Left hindlimb (tissue), 1 donor: ENCODE results near the gene COL9A3.

Source experiments
- DNase-seq: peaks from one replicate; pipeline ENCODE4 v3.0.0-alpha.2; 2018

COL9A3 gene

DNA sequence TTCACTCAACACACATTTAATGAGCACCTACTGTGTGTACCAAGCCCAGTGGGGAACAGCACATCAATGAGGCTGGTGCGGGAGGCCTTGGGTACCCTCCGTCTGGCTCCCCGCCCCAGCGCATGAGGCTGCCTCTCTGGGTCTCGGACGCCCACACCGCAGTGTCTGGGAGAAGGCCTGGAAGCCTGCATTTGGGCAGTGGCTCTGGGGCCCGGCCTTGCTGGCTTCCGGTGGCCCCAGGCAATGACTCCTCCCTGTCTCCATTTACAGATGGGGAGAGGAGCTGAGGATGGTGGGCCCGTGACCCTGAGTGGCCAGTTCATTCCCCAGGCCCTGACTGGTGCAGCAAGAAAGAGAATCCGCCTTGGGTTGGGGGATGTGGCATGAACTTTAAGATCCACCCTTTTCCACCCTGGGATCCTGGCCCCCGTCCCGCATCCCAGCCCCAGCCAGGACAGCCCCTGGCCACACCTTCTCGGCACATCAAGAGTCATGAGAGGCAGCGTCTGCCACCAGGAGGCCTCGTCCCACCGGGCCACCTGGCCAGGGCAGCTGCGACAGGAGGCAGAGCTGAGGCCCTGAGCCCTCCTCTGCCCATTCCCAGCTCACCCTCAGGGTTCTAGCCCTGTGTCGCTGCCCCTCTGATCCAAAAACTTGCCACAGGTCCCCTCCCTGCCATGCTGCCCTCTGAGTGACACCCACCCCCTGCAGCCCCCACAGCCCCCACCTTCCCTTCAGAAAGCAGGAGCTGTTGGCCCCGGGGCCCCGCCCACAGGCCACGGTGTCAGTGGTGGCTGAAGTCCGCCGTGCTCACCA is 38.0 kb upstream of the COL9A3 start:
- no peak for DNase-seq

DNA sequence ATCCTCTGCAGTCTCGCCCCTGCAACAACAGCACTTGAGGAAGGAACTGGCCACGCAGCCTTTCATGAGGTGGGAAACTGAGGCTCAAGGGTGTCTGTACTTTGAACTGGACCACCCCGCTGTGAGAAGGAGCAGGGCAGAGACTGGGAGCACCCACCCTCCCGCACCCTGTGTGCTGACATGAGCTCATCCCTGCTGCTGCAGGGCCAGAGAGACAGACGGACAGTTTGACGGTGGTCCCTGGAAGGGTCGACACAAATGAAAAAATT is 37.5 kb upstream of the COL9A3 start:
- DNase-seq = no peak

DNA sequence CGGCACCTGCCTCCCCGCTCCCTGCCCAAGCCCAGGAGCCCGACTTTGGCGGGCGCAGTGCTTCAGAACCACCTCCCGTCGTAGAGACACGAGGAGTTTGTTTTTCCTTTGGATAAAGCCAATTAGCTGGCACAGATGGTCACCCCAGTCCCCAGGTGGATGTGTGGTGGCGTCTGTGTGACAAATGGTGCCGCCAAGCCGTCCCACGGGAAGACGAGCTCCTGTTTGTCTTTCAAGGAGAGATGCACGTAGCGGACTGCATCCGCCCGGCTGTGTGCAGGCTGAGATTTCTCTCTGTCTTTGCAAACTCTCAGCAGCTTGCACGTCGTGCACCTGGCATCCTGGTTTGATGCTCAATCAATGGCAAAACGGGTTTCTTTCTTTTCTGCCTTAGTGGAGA is 36.6 kb upstream of the COL9A3 start:
- no peak for DNase-seq

DNA sequence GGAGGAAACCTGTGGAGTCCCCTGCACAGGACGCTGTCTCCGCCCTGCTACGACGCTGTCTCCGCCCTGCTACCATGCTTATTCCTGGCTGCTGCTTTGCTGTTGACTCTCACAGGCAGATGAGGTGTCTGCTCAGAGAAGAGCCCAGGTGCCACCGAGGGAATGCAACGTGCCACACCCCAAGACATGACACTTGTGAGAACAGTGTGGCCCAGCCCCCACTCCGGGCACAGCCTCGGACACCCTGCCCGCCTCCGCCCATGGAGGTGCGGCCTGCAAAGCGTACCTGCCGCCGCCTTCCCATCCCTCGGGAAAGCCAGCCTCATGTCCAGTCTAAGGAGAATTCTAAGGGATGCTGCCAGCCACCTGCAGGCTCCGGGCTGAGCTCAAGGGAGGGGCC is 36.2 kb upstream of the COL9A3 start:
- no peak for DNase-seq

DNA sequence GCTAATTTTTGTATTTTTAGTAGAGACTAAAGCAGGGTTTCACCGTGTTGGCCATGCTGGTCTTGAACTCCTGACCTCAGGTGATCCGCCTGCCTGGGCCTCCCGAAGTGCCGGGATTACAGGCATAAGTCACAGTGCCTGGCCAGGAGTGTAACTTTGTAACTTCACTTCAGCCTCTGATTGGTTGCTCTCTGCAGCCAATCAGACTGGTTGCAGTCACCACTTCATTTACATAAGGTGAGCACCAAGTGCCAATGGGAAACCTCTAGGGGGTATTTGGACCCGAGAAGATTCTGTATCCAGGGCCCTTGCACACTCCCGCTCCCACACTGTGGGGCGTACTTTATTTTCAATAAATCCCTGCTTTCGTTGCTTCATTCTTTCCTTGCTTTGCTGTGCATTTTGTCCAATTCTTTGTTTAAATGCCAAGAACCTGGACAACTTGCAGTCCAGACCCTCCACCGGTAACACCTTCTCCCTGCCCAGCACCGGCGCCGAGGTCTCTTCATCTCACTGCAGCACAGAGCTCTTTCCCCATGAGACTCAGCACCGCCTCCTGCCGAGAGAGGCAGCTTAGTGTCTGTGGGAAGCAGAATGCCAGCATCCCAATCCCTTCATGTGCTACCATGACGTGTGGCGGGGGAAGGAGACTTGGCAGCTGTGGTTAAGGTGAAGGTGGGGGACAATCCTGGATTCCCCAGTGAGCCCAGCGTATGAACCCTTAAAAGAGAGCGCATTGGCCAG is 34.5 kb upstream of the COL9A3 start:
- no peak for DNase-seq

DNA sequence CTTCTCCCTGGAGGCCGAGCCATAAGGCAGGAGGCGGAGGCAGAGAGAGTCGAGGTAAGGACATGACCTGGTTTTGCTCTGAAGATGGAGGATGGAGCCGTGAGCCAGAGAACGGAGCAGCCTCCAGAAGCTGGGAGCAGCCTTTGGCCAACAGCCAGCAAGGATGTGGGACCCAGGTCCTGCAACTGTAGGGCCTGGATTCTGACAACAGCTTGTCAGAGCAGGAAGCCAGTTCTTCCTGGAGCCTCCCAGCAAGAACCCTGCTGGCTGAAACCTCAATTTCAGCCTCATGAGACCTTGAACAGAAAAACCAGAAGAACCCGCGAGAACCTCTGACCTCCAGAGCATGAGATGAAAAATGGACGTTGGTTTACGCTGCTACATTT is 34.0 kb upstream of the COL9A3 start:
- no peak for DNase-seq

DNA sequence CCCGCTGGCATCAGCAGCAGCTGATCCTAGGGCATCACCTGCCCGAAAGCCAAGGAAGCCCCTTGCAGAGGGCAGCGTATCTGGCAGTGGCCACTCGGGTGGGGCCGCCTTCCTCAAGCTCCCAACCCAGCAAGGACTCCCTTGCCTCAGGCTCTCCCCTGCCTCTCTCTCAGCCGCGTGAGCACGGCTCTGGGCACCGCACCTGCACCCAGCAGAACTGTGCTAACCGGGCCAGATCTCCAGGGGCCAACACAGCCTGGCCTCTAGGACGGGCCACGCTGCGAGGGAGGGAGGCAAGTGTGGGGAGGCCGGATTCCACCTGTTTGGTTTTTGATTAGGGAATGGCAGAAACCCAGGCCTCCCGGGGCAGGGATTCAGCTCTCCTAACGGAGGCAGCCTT is 32.4 kb upstream of the COL9A3 start:
- no peak for DNase-seq

DNA sequence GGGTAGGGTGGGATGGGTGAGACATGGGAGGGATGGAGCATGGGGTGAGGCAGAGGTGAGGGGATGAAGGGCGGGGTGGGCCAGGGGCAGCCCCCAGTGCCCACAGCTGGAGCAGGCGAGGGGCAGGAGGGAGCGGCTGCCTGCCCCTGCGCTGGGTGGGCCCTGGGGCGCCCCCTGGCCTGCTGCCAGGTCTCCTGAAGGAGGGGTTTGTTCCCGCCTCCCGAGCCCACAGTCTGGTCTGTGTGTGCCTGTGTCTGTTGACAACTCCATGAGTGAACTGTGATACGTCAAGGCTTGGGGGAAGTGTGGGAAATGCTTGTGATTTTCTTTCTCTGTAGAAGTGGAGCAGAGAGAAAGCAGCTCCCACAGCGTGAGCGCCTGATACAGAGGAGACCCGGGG is 31.5 kb upstream of the COL9A3 start:
- no peak for DNase-seq

DNA sequence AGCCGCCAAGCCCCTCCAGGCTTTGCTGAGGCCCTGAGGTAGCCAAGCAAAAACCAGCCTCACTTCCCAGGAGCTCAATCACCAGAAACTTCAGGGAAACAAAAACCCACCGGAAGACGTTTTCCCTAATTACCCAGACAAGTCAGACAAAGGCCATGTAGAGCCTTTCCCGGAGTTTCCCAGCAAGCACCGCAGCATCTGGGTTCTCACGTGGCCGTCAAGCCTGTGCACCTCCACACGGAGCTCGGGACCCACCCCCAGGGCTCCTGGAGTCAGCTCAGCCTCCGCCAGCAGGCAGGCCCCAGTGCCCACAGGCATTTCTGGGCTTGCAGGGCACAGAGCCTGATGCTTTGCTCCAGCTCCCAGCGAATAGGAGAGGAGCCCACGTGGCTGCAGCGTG is 30.7 kb upstream of the COL9A3 start:
- DNase-seq = no peak

DNA sequence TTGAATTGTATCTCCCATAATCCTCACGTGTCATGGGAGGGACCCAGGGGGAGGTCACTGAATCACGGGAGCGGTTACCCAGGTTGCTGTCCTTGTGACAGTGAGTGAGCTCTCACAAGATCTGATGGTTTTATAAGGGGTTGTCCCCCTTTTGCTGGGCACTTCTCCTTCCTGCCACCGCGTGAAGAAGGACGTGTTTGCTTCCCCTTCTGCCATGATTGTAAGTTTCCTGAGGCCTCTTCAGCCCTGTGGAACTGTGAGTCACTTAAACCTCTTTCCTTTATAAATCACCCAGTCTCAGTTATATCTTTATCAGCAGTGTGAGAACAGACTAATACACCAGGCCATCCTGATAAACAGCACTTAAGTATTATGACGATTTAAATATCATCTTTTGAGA is 29.5 kb upstream of the COL9A3 start:
- DNase-seq = no peak

DNA sequence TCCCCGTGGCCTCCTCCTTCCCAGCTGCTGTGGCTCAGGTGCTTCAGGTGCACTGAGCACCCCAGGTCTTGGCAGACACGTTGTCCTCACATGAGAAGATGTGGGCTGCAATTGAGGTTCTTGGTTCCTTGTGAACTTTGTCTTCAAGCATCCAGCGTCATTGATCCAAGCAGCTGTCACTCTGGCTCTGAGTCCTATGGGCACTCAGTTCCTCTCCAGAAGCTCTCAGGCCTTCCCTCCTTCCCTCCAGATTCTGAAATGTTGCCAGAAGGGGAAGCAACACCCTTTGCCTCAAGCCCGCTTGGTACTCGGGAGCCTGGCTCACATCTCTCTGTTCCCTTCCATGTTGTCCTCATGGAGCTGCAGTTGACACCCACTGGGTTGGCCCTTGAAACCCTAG is 29.0 kb upstream of the COL9A3 start:
- DNase-seq = no peak

DNA sequence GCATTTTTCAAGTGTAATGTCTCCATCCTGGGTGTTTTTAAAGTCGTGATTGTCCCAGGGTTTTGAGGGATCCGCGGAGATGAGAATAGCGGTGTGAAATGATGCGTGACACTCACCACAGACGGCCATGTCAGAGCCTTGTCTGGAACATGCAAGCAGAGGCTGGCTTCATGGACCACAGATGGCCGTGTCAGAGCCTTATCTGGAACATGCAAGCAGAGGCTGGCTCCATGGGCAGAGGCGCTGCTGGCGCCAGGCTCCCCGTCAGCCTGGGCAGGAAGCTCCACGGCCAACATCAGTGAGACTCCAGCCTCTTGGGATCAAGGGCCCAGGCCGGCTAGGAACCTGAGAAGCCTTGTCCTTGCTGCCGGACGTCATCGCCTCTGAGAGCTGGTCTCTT is 28.2 kb upstream of the COL9A3 start:
- no peak for DNase-seq

DNA sequence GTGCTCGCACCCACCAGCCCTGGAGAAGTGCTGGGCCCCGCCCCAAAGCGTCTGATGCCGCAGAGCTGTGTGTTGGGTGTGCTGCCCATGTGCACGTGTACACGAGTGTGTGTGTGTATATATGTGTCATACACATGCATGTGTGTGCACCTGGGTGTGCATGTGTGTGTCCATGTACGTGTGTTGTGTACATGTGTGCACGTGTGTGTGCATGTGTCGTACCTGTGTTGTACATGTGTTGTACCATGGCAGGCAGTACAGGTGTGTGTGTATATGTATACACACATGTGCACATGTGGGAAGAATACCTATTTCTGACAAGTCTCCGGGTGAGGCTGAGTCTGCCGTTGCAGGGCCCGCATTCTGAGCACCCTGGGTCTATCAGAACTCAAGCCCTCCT is 26.8 kb upstream of the COL9A3 start:
- no peak for DNase-seq

DNA sequence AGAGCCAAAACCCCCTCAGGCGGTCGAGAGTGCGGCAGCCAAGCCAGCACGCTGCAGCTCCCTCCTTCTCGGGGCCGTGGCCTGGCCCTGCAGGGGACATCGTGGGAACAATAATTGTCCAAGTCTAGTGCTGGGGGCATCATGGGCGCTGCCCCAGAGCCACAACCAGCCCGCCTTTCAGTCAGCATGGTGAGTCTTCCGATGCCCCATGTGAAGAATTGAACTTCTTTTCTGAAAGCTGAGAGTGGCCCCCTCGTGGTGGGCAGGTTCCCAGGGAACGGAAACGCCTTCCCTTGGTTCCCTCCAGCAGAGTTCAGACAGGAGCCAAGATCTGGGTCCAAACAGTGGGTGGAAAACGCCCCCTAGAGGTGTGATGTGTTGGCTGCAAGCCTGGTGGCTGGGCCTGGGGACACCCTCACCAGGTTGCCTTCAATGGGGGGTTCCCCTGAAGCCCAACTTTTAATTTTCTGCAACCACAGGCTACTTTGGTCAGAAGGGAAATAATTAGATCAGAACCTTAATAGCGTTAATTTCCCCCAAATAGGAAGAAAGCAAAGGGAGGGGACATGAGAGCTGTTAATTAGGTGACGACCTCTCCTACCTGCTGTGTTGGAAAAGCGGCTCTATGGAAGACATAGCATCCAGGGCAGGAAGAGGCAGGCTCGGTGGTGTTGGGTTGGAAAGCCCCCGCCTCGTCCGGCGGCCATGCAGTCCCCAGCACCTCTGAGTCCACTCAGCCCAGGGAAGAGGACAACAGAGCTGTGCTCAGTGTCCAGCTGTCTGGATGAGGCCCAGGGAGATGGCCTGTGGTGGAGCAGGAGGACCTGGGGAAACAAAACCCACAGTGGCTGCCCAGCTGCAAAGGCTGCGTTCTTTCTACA is 25.3 kb upstream of the COL9A3 start:
- DNase-seq = peak; percentile 91

DNA sequence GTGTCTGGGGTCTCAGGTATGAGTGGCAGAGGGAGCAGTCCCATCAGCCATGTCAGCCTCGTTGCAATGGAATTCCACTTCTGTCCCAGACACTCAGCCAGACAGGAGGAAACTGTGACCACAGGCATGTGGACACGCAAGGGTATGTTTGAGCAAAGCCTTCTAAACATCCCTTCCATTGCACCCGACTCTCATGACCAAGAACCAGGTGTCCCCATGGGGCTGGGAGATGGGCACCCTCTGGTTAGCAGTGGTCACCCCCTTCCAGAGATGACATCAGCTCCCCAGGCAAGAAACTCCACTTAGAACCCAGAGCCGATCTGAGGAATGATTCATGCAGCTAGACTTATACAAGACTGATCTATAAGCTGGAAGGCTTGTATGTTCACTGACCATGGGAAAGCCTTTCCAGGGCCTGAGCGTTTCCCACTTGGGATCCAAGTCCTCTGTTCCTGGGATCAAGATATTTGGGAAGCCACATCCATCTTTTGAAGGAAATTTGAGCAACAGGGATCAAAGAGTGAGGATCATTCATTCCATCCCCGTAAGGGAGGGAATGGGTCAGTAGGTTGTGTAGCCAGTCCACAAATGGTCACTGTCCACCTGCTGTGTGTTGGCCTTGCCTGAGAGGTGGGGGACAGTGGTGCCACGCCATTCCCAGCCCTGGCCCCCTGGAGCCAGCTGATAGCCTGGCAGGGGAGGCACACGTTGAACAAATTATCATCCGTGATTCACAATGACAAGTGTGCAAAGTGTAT is 24.5 kb upstream of the COL9A3 start:
- no peak for DNase-seq

DNA sequence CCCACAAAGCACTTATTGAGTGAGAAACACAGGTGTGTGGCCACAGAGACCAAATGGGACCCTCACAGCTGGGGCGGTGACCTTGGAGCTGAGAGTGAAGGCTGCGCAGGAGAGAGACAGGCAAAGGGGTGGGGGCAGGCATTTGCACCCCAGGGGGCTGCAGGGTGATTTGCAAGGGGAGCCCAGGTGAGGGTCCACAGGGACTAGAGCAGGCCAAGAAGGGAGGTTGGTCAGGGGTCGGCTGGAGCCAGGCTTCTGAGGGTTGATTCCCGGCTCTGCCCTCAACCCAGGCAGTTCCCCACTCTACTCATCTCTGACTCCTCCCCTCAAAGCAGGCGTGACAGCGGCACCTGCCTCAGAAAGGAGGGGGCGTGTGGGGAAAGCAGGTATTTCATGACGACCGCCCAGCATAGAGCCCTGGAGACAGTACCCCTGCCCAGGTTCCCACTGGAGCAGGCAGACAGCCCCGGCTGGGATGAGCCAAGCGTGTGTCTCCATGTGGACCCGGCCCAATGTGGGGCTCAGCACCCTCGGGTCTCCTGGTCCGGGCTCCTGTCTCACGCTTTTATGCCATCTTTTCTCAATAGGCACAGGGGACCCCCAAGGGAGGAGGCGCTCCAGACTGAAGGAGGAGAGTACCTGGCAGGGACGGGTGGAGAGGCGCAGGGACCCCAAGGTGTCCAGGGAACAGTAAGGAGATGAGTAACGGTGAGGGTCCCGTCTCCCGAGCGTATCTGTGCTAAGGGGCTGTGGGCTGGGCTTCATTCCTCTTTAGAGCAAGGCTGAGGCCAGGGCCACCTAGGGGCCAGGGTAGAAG is 23.7 kb upstream of the COL9A3 start:
- DNase-seq = no peak

DNA sequence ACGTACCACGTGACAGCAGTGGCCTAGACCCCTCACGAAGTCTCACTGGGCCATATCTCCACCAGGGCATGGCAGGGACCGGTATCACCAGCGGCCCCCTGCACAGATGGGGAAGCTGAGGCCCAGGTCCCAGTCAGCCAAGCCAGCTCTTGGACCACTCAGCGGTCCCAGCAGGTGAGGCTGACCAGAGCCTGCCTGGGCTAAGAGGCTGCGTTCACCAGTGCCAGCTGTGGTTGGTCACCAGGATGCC is 23.2 kb upstream of the COL9A3 start:
- no peak for DNase-seq

DNA sequence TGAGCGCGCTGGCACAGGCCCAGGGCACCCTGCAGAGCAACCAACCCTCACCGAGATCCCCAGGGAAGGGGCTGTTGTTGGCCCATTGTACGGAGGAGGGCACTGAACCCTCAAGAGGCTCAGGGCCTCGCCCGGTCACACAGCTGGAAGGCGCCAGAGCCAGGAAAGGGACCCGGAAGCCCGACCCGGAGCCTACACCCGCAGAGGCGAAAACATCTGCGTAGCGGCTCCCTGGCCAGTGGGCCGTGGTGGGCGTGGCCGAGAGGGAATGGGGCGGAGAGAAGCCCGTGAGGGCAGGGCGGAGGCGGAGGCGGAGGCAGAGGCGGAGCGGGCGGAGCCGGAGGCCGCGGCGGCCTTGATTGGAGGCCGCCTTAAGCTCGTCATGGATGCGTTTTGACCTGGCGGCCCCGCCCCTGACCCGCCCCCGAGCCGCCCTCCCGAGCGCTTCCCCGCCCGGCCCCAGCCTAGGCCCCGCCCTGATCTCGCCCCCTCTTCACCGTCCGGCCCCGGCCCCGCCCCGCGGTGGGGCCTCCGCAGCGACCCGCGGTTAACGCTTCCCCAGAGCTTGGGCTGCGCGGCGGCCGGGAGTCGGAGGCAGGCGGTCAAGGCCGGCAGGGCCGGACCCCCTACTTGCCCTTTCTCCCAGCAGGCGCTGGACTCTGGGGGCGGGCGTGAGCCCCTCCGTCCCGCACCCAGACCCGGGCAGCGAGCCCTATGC is 22.7 kb upstream of the COL9A3 start:
- DNase-seq = peak; percentile 96

DNA sequence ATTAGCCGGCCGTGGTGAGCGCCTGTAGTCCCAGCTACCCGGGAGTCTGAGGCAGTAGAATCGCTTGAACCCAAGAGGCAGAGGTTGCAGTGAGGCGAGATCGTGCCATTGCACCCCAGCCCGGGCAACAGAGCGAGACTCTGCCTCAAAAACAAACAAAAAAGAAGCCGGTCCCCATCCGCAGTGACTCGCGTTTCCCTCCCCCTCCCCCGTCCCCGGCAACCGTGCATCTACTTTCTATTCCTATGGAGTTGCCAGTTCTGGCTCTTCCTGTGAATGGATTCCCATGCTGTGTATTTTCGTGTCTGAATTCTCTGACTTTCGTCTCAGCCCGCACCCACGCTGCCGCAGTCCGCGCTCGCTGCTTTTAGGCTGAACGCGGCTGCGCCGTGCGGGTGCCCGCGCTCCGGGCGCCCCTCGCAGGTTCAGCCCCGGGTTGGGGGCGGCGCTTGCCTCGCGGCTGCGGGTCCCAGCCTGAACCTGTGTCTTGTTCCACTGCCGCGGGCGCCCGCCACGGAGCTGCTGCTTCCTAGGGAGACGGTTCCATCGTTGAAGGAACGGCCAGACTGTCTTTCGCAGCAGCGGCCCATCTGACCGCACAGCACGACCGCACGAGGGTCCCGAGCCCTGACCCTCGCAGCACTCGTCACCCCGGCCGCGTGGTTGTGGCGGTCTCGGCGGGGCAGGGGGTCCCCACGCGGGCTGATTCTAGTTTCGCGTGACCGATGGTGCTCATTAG is 21.7 kb upstream of the COL9A3 start:
- DNase-seq = peak; percentile 66

DNA sequence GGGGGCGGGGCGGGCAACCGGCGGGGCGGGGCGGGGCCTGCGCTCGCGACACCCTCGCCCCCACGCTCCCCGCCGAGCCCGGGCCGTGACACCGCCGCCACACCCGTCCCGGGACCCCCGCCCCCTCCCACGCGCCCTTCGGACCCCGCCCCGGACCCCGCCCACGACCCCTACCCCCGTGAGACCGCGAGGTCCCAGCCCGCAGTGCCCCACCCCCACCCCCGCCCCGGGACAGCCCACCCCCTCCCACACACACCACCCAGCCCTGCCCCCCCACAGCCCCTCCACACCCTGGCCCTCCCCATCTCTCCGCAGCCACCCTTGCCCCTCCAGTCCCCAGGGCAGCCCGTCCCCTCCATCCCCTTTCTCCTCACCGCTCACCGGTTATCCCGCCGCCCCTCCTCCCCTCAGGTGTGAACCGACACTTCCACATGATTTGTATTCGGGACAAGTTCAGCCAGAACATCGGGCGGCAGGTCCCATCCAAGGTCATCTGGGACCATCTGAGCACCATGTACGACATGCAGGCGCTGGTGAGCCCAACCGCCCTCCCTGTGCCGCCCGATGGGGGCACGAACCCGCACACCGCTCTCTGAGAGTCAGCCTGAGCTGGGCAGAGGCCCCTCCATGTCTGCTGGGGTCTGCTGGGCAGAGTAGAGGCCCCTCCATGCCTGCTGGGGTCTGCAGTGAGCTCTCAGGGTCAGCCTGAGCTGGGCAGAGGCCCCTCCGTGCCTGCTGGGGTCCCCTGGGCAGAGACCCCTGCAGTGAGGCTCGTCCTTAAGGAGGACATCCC is 20.0 kb upstream of the COL9A3 start:
- no peak for DNase-seq
